MM.1S (cell line): ENCODE measurements around the gene SRPK2.

Source experiments
- EZH2 ChIP-seq: fragments of 300-600 bp; sonication (generic); optimal IDR thresholded peaks from 2 replicates; pipeline ENCODE3; 2017; ENCODE audit warnings: low read depth, mild to moderate bottlenecking, antibody characterized with exemption, low read length, mixed read lengths
- EZH2phosphoT487 ChIP-seq: fragments of 300-600 bp; sonication (generic); IDR thresholded peaks from 2 replicates; pipeline ENCODE4 v1.6.1; 2018; ENCODE audit warnings: antibody characterized with exemption, low read length
- TF ChIP-seq, protein P1 (sequence below): fragments of 300-600 bp; sonication (generic); IDR thresholded peaks from 2 replicates; pipeline ENCODE4 v1.5.1; 2016; ENCODE audit warnings: antibody characterized with exemption, low read length, mixed read lengths

DNA sequence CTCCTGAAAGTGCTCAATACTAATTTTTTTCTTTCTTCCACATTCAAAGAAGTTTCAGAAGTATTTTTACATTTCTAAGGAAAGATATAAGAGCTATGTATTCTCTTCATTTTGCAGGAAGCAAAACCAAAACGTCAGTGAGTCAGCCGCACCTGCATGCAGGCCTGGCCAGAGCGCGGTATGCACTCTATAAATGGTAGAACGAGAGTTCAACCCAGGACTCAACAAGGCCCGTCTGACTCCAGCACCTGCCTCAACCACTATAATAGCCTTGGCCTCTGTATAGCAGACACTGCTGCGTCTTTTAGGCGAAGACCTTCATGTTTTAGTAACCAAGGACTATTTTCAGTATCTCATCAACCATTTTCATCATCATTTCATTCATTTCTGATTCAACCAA is 261.5 kb downstream of the SRPK2 start:
- TF ChIP-seq, protein P1, sequence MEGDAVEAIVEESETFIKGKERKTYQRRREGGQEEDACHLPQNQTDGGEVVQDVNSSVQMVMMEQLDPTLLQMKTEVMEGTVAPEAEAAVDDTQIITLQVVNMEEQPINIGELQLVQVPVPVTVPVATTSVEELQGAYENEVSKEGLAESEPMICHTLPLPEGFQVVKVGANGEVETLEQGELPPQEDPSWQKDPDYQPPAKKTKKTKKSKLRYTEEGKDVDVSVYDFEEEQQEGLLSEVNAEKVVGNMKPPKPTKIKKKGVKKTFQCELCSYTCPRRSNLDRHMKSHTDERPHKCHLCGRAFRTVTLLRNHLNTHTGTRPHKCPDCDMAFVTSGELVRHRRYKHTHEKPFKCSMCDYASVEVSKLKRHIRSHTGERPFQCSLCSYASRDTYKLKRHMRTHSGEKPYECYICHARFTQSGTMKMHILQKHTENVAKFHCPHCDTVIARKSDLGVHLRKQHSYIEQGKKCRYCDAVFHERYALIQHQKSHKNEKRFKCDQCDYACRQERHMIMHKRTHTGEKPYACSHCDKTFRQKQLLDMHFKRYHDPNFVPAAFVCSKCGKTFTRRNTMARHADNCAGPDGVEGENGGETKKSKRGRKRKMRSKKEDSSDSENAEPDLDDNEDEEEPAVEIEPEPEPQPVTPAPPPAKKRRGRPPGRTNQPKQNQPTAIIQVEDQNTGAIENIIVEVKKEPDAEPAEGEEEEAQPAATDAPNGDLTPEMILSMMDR, result no peak
- no peak for TF ChIP-seq EZH2
- TF ChIP-seq EZH2phosphoT487, result no peak
